ENCODE results near the gene ZNF641. TPM values are rescaled to one million over a fixed set of nuclear protein-coding genes. Genes with fewer than 3 reads are reported as not detected.

The ZNF641 gene
- total RNA-seq, 1 experiment from 2014 or later = 12.0 TPM

DNA sequence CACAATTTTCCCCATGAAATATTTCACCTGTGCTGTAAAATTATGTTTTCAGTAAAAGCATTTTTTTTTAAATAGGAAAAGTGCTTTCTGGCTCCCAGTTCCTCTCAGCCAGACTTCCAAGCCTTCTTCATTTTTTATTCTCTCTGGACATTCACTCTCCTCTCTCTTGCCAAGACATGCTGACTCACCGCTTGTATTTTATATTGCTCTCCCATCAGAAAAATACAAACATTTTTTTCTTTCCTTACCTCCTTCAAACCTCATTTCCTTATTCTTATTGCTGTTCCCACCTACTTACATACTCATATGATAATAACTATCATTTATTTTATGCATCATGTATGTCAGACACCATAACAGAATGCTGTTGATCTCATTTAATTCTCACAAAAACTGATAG lies 37.7 kb upstream of the ZNF641 start:
- intact Hi-C loops (cut with micrococcal nuclease) = no loop called here
- POLR2A ChIA-PET = no interaction called here
- BruUV-seq (replicated peaks) = no TSS peak
- Mint-ChIP-seq H3K27ac (ENCODE audit: low read depth, unreplicated experiment) (peak overlapping the region; percentile 29), H3K4me3 (ENCODE audit: unreplicated experiment) (no peak overlapping the region), H3K9me3 (ENCODE audit: unreplicated experiment) (no peaks in the 10 kb centered on the region), H3K36me3 (ENCODE audit: insufficient read depth, unreplicated experiment) (no peaks in the 10 kb centered on the region), H3K27me3 (ENCODE audit: insufficient read depth, unreplicated experiment) (peaks cover 57% of the 10 kb centered on the region), H3K4me1 (ENCODE audit: insufficient read depth, unreplicated experiment) (peaks cover 14% of the 10 kb centered on the region)
- CTCF ChIA-PET = no interaction called here
- TF ChIP-seq, protein P1, sequence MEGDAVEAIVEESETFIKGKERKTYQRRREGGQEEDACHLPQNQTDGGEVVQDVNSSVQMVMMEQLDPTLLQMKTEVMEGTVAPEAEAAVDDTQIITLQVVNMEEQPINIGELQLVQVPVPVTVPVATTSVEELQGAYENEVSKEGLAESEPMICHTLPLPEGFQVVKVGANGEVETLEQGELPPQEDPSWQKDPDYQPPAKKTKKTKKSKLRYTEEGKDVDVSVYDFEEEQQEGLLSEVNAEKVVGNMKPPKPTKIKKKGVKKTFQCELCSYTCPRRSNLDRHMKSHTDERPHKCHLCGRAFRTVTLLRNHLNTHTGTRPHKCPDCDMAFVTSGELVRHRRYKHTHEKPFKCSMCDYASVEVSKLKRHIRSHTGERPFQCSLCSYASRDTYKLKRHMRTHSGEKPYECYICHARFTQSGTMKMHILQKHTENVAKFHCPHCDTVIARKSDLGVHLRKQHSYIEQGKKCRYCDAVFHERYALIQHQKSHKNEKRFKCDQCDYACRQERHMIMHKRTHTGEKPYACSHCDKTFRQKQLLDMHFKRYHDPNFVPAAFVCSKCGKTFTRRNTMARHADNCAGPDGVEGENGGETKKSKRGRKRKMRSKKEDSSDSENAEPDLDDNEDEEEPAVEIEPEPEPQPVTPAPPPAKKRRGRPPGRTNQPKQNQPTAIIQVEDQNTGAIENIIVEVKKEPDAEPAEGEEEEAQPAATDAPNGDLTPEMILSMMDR (IDR thresholded peaks at IDR 0.05; ENCODE audit: unreplicated experiment) = no peak
- peak; percentile 22 for DNase-seq (ENCODE audit: unreplicated experiment)

DNA sequence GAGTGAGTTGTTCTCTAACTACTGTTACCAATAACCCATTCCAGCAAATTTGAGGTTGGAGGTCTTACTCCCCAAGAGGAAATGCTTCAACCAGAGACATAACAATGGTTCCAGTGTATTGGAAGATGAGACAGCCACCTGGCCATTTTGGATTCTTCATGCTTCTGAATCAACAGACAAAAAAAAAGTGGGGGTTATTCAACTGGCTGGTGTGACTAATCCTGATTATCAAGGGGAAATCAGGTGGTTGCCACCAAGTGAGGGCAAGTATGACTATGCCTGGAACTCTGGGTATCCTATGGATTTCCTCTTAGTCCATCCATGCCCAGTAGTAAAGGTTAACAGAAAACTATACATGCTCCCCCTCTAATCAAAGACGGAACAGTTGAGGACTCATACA lies 29.9 kb upstream of the ZNF641 start:
- no peaks in the 10 kb centered on the region for H3K9me3 Mint-ChIP-seq (ENCODE audit: unreplicated experiment)
- no peak overlapping the region for H3K4me3 Mint-ChIP-seq (ENCODE audit: unreplicated experiment)
- H3K36me3 Mint-ChIP-seq (ENCODE audit: insufficient read depth, unreplicated experiment) = no peaks in the 10 kb centered on the region
- CTCF ChIA-PET = no interaction called here
- no TSS peak for BruUV-seq (replicated peaks)
- intact Hi-C loops (cut with micrococcal nuclease) = no loop called here
- H3K27me3 Mint-ChIP-seq (ENCODE audit: insufficient read depth, unreplicated experiment) = peaks cover 44% of the 10 kb centered on the region
- TF ChIP-seq, protein P1 (IDR thresholded peaks at IDR 0.05; ENCODE audit: unreplicated experiment) = no peak
- no peak overlapping the region for H3K27ac Mint-ChIP-seq (ENCODE audit: low read depth, unreplicated experiment)
- POLR2A ChIA-PET = no interaction called here
- DNase-seq (ENCODE audit: unreplicated experiment) = no peak
- peaks cover 7% of the 10 kb centered on the region for H3K4me1 Mint-ChIP-seq (ENCODE audit: insufficient read depth, unreplicated experiment)

DNA sequence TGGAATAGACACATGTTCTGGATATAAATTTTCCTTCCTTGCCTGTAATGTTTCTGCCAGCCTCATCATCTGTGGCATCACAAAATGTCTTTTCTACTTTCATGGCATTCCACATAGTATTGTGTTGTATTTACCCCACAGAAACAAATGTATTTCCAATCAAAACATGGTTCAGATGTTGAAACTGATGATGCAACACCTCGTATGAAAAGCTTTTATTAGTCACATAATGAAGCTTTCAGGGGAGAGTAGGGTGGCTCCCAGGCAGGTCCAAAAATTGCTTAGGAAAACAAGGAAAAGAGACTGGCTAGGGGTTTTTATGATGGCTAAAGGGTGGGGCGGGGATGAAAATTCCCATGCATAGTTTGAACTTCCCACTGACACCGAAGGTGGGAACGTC lies 29.1 kb upstream of the ZNF641 start:
- Mint-ChIP-seq H3K9me3 (ENCODE audit: unreplicated experiment) (no peaks in the 10 kb centered on the region), H3K4me1 (ENCODE audit: insufficient read depth, unreplicated experiment) (peaks cover 7% of the 10 kb centered on the region), H3K27me3 (ENCODE audit: insufficient read depth, unreplicated experiment) (peaks cover 36% of the 10 kb centered on the region), H3K36me3 (ENCODE audit: insufficient read depth, unreplicated experiment) (no peaks in the 10 kb centered on the region), H3K4me3 (ENCODE audit: unreplicated experiment) (no peak overlapping the region), H3K27ac (ENCODE audit: low read depth, unreplicated experiment) (no peak overlapping the region)
- POLR2A ChIA-PET = no interaction called here
- BruUV-seq (replicated peaks) = no TSS peak
- peak; percentile 53 for DNase-seq (ENCODE audit: unreplicated experiment)
- CTCF ChIA-PET = no interaction called here
- intact Hi-C loops (cut with micrococcal nuclease) = no loop called here
- TF ChIP-seq, protein P1 (IDR thresholded peaks at IDR 0.05; ENCODE audit: unreplicated experiment) = no peak

DNA sequence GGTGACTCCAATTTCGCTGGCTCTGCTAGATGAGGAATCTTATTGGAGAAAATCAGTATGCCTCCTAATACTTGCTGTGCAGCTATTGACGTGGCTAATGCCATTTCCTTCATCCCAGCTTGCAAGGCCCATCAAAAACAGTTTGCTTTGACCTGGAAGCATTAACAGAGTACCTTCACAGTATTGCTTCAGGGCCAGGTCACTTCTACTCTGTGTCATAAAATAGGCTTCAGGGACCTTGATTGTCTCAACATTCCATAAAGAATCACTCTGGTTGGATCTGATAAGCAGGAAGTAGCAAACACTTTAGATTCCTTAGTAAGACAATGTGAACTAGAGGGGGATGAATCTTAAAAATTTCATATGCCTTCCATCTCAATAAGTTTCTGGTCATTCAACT lies 26.9 kb upstream of the ZNF641 start:
- POLR2A ChIA-PET = no interaction called here
- CTCF ChIA-PET = interaction anchor here (0.5 kb wide), 1 partner anchor 9 kb away, joined by 4 read pairs; no protein-coding TSS in a partner anchor
- H3K9me3 Mint-ChIP-seq (ENCODE audit: unreplicated experiment) = no peaks in the 10 kb centered on the region
- H3K36me3 Mint-ChIP-seq (ENCODE audit: insufficient read depth, unreplicated experiment) = no peaks in the 10 kb centered on the region
- no peak for DNase-seq (ENCODE audit: unreplicated experiment)
- H3K27ac Mint-ChIP-seq (ENCODE audit: low read depth, unreplicated experiment) = no peak overlapping the region
- intact Hi-C loops (cut with micrococcal nuclease) = no loop called here
- H3K4me1 Mint-ChIP-seq (ENCODE audit: insufficient read depth, unreplicated experiment) = peaks cover 7% of the 10 kb centered on the region
- TF ChIP-seq, protein P1 (IDR thresholded peaks at IDR 0.05; ENCODE audit: unreplicated experiment) = no peak
- peaks cover 19% of the 10 kb centered on the region for H3K27me3 Mint-ChIP-seq (ENCODE audit: insufficient read depth, unreplicated experiment)
- no TSS peak for BruUV-seq (replicated peaks)
- H3K4me3 Mint-ChIP-seq (ENCODE audit: unreplicated experiment) = no peak overlapping the region
